GM19099 (cell line): ENCODE results near the gene CEL.
"Not testable (repeated sequence)": the region's sequence is repeated elsewhere in the genome, so short reads cannot be mapped to it uniquely, and the experiment has no call there.

Experiments
- POLR2A ChIP-seq: IDR thresholded peaks from 3 replicates; pipeline ENCODE4 v1.6.1; 2011; ENCODE audit warnings: low read depth; ENCODE audit not compliant: insufficient read length; ENCODE audit errors: extremely low read depth

CEL gene

DNA sequence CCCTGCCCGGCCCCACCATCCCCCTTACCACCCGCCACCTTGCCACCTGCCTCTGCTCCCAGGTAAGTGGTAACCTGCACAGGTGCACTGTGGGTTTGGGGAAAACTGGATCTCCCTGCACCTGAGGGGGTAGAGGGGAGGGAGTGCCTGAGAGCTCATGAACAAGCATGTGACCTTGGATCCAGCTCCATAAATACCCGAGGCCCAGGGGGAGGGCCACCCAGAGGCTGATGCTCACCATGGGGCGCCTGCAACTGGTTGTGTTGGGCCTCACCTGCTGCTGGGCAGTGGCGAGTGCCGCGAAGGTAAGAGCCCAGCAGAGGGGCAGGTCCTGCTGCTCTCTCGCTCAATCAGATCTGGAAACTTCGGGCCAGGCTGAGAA is at the start of gene CEL:
Gene CEL, plus strand, starts transcription at position 218 of the 382 bp plus-strand sequence. Its CDS starts 22 bp downstream, at position 240.
- not testable (repeated sequence) for TF ChIP-seq POLR2A

DNA sequence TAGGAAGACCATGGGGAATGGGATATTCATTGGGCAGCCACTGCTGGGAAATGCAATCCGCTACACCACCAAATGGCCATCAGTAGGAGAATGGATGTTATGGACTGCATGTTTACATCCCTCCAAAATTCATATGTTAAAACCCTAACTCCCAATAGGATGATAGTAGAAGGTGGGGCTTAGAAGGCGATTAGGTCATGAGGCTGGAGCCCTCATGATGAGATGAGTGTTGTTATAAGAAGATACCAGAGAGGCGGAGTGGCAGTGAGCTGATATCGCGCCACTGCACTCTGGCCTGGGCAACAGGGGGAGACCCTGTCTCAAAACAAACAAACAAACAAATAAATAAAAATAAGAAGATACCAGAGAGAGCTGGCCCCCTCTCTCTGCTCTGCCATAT is 47.1 kb upstream of the CEL start:
- TF ChIP-seq POLR2A: no peak

- TF ChIP-seq POLR2A: no peak
Observed at GRCh38 chr9:133023117-133023890, 38.5 kb upstream of the CEL start.

GRCh38 chr9:133026426-133026825 is 35.4 kb upstream of the CEL start:
- TF ChIP-seq POLR2A: no peak

- no peak for TF ChIP-seq POLR2A
Observed at GRCh38 chr9:133027134-133027533, 34.6 kb upstream of the CEL start.

GRCh38 chr9:133028221-133028620 is 33.6 kb upstream of the CEL start:
- no peak for TF ChIP-seq POLR2A

DNA sequence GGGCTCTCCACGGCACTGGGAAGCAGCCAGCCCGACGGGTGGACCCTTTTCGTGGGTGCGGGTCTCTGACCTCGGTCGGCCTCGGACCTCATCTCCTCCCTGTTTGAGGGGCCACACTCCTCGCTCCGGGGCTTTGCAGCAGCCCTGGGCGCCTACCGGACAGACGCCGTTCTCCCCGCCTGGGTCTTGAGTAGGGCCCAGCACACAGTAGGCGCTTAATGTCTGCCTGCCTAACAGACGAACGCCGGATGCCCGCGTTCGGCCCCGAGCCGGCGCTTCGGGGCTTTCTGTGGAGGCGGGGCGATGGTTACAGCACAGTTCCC is 31.8 kb upstream of the CEL start:
- TF ChIP-seq POLR2A: no peak

- peak; percentile 93 for TF ChIP-seq POLR2A
Observed at GRCh38 chr9:133030317-133031129, 31.3 kb upstream of the CEL start, which contains the start of gene GTF3C5. Gene GTF3C5, plus strand, starts transcription at chr9:133030997. Its CDS starts 15 bp downstream, at chr9:133031012.

DNA sequence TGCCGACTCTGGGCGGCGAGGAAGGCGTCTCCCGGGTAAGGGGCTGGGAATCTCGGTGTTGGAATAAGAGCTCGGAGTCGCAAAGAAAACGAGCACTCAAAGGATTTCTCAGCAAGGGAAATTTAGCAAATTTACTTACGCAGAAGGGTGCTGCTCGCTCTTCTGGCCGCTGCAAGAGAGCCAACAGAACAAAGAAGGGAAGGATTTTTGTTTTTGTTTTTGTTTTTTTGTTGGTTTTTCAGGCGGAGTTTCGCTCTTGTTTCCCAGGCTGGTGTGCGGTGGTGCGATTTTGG is 30.7 kb upstream of the CEL start:
- TF ChIP-seq POLR2A: no peak

- no peak for TF ChIP-seq POLR2A
Observed at GRCh38 chr9:133031496-133031911, 30.3 kb upstream of the CEL start.

DNA sequence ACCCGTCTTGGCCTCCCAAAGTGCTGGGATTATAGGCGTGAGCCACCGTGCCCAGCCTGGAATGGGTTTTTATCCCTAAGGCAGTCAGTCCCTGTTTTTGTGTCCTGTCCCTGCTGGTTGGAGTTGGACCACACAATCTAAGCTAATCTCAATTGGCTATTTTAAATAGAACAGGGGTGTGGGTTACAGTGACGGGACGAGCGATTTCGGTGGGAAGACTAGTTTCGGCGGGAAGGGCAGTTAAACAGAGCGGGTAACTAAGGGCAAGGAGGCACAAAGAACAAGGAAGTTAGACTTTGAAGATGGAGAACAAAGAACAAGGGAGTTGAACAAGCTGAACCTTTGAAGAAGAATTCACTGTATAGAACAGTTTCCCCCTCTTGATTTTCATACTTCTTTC is 29.6 kb upstream of the CEL start:
- TF ChIP-seq POLR2A: no peak

DNA sequence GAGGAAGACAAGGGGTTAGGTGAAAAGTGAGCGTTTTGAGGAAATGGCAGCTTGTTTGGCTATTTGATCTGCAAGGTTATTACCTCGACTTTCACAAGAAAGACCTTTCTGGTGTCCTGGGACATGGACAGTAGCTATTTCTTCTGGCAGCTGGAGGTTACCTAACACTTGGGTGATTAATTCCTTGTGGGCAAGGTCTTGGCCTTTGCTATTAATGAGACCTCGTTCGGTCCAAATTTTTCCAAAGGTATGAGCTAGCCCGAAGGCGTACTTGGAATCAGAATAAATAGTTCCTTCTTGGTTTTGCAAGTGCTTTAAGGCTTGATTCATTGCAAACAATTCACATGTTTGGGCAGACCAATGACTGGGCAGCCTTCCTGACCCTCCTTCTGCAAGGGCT is 26.1 kb upstream of the CEL start:
- no peak for TF ChIP-seq POLR2A

- TF ChIP-seq POLR2A: no peak
Observed at GRCh38 chr9:133037775-133038515, 23.8 kb upstream of the CEL start.

DNA sequence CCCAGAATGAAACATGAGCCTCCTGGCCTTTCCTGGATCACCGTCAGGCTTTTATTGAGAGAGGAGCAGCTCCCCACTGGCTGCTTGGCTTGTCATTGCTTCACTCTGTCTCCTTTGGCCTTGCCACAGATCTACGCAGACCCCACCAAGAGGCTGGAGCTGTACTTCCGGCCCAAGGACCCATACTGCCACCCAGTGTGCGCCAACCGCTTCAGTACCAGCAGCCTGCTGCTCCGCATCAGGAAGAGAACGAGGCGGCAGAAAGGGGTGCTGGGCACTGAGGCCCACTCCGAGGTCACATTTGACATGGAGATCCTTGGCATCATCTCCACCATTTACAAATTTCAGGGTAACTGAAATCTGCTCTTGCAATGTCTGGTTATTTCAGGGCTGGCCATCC is 19.8 kb upstream of the CEL start:
- TF ChIP-seq POLR2A: no peak

DNA sequence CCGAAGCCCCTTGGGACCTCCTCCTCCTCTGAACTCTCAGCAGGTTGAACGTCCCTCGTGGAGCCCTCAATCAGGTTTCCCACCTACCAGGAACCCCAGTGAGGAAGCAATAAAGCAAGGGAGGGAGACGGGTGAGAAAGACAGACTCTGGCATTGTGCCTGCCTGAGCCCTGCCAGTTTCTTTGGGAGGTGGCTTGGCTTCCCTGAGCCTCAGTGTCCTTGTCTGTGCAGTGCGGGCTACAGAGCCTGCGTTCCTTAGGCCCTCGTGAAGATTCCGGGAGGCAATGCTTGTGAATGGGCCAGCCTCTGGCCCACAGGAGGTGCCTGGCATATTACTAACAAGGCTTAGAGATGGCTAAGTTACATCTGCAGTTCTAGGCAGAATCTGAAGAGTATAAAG is 19.1 kb upstream of the CEL start:
- TF ChIP-seq POLR2A: no peak

- no peak for TF ChIP-seq POLR2A
Observed at GRCh38 chr9:133043449-133044035, 18.2 kb upstream of the CEL start.

- no peak for TF ChIP-seq POLR2A
Observed at GRCh38 chr9:133044125-133044524, 17.7 kb upstream of the CEL start.
